Fibroblast of skin of back (primary cell): ENCODE measurements around the gene ATG7.
"Not testable (repeated sequence)": the region's sequence is repeated elsewhere in the genome, so short reads cannot be mapped to it uniquely, and the experiment has no call there.

Experiments used
- DNase-seq: peaks from one replicate; pipeline ENCODE4 v3.0.0-alpha.2; 2013

Gene ATG7

DNA sequence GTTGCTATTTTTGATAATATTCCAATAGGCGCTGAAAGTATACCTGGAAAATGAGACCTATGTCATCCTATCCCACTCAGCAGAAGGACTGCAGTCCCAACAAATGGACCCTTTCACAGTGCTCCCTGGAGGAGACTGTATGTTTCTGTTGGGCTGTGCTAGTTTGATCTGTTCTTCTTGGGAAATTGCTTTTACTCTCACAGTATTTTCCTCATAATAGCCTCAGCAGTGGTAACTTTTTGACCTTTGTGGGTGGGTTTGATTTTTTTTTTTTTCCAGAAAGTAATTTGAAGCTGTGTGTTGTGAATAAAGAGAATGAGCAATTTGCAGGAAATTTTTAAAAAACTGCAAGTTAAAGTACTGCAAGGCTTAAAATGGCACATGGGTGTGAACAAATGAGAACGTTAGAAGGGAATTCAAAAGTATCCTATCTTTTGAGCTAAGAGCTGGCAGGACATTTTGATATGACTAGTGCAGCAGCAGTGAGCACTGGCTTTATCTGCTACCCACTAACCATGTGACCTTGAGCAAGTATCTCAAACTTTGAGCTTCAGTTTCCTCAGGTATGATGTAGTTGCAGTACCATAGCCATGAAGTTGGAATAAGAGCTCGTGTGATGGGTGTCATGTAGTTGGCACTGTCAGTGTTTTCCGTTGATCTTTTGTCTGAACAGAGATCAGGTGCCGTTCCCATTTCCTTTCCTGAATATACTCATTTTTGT is 118.4 kb downstream of the ATG7 start:
- no peak for DNase-seq

- no peak for DNase-seq
Observed at GRCh38 chr3:11391174-11391879, 119.1 kb downstream of the ATG7 start.

GRCh38 chr3:11392014-11392859 is 120.0 kb downstream of the ATG7 start:
- peak; percentile 85 for DNase-seq

- no peak for DNase-seq
Observed at GRCh38 chr3:11392860-11393114, 120.6 kb downstream of the ATG7 start.

DNA sequence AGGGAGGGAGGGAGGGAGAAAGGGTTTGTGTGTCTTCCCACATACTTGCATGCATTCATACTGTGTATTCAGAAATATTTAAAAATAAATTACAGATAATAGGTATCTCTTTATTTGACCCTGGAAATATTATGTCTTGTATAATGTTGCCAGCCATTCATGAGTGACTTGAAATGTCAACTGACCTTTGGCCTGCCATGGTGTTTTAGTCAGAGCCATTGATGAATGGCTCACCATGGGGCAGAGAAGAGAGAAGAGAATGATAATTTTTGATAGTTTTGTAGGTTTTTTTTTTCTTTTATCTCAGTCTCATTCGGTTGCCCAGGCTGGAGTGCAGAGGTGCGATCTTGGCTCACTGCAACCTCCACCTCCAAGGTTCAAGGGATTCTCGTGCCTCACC is 121.2 kb downstream of the ATG7 start:
- DNase-seq, result no peak

DNA sequence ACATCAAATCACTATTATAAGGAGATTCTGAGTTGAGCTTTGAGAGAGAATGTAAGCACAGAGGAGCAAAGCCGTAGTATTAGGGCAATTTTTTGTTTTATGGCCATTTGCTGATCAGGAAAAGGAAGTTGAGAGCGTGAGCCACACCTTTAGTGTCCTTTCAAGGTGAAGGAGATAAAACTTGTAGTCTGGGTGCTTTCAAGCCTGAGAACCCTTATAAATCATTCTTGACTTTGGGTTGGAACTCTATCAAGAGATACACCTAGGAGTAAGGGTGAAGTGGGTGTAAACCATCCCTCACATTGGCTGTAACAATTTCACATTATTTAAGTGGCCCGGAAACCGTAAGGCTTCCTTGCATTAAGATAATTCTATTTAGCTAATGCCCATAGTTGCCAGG is 122.2 kb downstream of the ATG7 start:
- no peak for DNase-seq

- DNase-seq, result no peak
Observed at GRCh38 chr3:11400213-11400612, 128.0 kb downstream of the ATG7 start.

- no peak for DNase-seq
Observed at GRCh38 chr3:11401434-11401833, 129.2 kb downstream of the ATG7 start.

DNA sequence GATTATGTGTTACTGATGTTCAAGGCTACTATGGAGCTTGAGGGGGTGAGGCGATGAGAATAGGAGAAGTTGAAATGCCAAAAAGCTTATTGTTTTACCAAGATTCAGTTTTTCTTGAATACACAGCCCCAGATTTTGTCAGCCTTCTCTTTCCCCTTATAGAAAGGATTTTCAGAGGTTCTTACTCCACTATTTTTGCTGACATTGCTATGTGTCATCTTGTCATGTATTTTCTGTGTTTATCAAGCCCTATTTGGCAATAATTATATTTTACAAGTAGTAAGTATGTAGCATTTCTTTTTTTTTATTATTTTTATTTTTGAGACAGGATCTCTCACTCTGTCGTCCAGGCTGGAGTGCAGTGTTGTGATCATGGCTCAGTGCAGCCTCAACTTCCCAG is 133.1 kb downstream of the ATG7 start:
- no peak for DNase-seq

DNA sequence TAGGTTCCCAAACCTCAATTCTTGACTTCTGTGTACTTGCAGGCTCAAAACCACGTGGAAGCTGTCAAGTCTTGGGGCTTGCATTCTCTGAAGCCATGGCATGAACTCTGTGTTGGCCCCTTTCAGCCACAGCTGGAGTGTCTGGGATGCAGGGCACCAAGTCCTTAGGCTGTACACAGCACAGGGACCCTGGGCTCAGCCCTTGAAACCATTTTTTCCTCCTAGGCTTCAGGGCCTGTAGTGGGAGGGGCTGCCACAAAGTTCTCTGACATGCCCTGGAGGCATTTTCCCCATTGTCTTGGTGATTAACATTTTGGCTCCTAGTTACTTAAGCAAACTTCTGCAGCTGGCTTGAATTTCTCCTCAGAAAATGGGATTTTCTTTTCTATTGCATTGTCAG is 135.4 kb downstream of the ATG7 start:
- no peak for DNase-seq

GRCh38 chr3:11408324-11408859 is 136.2 kb downstream of the ATG7 start:
- DNase-seq, result not testable (repeated sequence)

GRCh38 chr3:11410564-11410963 is 138.4 kb downstream of the ATG7 start:
- DNase-seq, result no peak

GRCh38 chr3:11411956-11412355 is 139.8 kb downstream of the ATG7 start:
- no peak for DNase-seq

DNA sequence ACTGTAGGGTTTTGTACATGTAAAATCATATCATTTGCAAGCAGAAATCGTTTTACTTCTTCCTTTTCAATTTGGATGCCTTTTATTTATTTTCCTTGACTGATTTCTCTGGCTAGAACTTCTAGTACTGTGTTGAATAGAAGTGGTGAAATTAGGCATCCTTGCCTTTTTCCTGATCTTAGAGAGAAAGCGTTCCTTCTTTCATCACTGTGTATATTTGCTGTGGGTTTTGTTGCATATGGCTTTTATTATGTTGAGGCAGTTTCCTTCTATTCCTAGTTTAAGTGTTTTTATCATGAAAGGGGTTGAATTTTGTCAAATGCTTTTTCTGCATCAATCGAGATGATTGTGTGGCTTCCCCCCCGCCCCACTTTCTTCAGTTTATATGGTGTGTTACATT is 140.9 kb downstream of the ATG7 start:
- no peak for DNase-seq

DNA sequence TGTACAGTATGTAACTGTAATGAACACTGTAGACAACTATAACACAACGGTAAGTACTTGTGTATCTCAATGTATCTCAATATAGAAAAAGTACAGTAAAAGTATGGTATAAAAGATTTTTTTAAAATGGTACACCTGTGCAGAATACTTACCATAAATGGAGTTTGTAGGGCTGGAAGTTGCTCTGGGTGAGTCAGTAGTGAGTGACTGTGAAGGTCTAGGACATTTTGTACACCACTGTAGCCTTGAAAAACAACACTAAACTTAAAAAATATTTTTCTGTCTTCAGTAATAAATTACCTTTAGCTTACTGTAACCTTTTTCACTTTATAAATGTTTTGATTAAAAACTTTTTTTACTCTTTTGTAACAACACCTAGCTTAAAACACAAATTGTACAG is 142.9 kb downstream of the ATG7 start:
- no peak for DNase-seq

DNA sequence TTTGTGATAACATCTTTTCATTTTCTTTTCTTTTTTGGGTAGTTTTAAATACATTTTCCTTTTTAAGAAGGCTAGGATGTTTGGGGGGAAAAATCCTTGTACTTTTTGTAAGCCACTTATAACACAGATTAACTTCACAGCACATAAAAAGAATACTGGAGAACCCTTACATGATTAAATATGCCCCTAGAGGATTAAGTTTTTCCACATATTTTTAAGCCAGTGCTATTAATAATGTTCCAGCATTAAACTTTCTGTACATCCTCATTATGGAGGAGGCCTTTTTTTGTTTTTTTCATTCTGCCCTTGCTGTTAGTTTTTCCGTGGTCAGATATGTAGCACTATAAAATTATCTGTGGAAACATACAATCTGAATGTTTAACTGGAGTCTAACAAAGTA is 147.9 kb downstream of the ATG7 start:
- DNase-seq, result no peak

- no peak for DNase-seq
Observed at GRCh38 chr3:11422291-11422690, 150.1 kb downstream of the ATG7 start.

- DNase-seq, result no peak
Observed at GRCh38 chr3:11423868-11424267, 151.7 kb downstream of the ATG7 start.

DNA sequence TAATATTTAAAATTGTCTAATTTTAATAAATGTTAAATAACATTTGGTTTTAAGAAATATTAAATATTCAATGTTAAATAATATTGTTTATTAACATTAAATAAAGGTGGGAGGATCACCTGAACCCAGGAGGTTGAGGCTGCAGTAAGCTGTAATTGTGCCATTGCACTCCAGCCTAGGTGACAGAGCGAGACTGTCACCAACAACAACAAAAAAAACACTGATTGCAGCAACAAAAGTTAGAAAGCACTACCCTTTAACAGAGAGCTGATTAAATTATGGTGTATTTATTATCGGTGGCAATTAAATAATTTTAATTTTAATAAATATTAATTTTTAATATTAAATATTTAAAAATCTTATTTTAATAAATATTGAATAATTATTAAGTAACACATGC is 152.1 kb downstream of the ATG7 start:
- no peak for DNase-seq

DNA sequence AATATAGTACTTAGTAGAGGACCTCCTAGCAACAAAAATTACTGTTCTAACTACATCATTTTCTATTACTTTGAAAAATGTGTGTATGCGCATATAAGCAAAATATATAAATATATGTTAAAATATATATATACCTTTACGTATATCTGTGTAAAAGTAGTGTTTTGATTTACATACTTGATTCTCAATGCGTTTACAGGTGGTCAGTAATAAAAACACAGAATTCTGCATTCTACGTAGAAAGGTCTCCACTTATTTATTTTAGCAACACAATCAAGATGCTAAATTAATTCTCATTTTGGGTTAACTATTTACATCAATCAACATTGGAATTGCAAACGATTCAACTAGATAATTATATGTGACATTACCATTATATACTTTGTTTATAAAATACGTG is 158.0 kb downstream of the ATG7 start:
- no peak for DNase-seq

GRCh38 chr3:11430624-11431023 is 158.4 kb downstream of the ATG7 start:
- DNase-seq, result no peak

GRCh38 chr3:11431319-11431718 is 159.1 kb downstream of the ATG7 start:
- no peak for DNase-seq

- peak; percentile 75 for DNase-seq
Observed at GRCh38 chr3:11434017-11434526, 161.9 kb downstream of the ATG7 start.
